ENCODE data around the gene OSM.

- TF ChIP-seq CTCF (conservative IDR thresholded peaks at IDR 0.05; ENCODE audit: low read depth, low read length) (no peak), EZH2phosphoT487 (IDR thresholded peaks at IDR 0.05; ENCODE audit: borderline replicate concordance, low read length) (no peak)
Observed at GRCh38 chr22:30270832-30271231, 4.2 kb upstream of the OSM start.
